GM21786 (cell line): ENCODE results near the gene ARID3A.

ENCODE experiments used
- ATAC-seq: cut with Tn5 transposase; IDR thresholded peaks from one replicate; pipeline ENCODE4 v1.9.1; 2021; ENCODE audit not compliant: unreplicated experiment

The ARID3A gene

GRCh38 chr19:984165-984967, 58.5 kb downstream of the ARID3A start, which contains the start of gene WDR18:
Gene WDR18, plus strand, starts transcription at chr19:984345. Its CDS starts 9 bp downstream, at chr19:984354.
- no peak for ATAC-seq

DNA sequence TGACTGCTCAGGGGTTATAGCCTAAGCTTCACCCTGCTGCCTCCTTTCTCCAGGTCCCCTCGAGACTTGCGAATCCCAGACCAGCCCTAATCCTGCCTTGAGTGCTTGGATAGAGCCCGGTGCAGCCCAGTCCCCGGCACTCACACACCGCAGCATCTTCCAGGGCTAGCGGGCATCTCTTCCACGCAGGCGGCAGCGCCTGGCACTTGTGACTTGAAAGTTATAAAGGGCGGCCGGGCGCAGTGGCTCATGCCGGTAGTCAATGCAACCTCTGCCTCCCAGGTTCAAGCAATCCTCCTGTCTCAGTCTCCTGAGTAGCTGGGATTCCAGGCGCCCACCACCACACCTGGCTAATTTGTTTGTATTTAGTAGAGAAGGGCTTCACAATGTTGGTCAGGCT, 60.2 kb downstream of the ARID3A start:
- no peak for ATAC-seq

DNA sequence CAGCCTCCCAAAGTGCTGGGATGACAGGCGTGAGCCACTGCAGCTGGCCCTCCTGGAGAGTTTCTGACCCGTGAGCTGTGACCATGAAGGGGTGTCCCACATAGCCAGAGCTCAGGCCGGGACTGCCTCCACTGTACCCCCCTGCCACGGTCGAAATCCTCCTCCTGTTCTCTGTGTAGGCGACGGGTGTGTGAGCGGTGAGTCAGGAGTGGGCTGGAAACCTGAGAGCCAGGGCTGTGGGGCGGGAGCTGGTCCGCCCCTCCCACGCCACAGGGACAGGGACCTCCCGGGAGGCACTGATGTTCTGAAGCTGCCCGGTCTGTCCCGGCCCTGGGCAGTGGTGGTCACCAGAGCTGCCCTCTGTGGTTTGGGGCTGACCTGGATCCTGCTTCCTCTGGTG, 62.2 kb downstream of the ARID3A start:
- ATAC-seq = no peak

GRCh38 chr19:988510-988909, 62.7 kb downstream of the ARID3A start:
- no peak for ATAC-seq

GRCh38 chr19:989381-990081, 63.7 kb downstream of the ARID3A start:
- ATAC-seq = no peak

DNA sequence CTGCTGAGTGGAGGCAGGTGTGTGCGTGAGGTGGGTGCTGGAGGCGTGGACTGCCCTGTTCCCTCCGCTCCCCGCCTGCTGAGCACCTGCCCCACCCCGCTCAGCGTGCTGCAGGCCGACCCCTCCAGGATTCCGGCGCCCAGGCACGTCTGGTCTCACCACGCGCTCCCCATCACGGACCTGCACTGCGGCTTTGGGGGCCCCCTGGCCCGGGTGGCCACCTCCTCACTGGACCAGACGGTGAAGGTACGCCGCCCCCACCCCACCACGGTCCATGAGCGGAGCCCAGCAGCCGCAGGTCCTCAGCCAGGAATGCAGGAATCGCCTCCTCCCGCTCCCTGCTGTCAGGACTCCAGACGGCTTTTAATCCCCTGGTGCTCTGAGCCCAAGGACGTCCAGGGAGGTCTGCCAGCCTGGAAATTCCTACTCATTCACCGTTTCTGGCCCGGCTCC, 64.3 kb downstream of the ARID3A start:
- ATAC-seq = no peak

DNA sequence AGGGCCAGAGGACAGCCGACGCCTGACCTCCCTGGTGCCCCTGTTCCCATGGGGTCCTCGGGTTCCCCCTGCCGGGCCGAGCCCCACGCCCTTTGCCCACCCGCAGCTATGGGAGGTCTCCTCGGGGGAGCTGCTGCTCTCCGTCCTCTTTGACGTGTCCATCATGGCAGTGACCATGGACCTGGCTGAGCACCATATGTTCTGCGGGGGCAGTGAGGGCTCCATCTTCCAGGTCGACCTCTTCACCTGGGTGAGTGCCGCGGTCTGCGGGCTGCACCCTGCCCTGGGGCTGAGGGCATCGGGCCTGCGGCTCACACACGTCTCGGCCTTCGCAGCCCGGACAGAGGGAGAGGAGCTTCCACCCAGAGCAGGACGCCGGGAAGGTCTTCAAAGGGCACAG, 64.9 kb downstream of the ARID3A start:
- no peak for ATAC-seq

DNA sequence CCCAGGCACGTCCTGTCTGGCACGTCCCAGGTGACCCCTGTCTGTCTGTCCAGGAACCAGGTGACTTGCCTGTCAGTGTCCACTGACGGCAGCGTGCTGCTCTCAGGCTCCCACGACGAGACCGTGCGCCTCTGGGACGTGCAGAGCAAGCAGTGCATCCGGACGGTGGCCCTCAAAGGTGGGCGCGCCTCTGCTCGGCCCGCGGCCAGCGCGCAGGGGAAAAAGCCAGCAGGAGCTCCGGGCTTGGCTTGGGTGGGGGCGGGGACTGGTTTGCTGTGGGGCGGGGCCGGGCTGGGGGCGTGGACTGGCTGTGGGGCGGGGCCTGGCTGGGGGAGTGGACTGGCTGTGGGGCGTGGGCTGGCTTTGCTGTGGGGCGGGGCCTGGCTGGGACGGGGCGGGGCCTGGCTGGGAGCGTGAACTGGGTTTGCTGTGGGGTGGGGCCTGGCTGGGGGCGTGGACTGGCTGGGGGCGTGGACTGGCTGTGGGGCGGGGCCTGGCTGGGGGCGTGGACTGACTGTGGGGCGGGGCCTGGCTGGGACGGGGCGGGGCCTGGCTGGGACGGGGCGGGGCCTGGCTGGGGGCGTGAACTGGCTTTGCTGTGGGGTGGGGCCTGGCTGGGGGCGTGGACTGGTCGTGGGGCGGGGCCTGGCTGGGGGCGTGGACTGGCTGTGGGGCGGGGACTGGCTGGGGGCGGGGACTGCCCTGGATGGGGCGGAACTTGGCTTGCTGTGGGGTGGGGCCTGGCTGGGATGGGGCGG, 65.5 kb downstream of the ARID3A start:
- no peak for ATAC-seq

- ATAC-seq = no peak
These were observed 66.3 kb downstream of the ARID3A start for GRCh38 chr19:991932-992669.

GRCh38 chr19:992670-993055, 66.8 kb downstream of the ARID3A start:
- ATAC-seq = no peak

GRCh38 chr19:993361-993830, 67.6 kb downstream of the ARID3A start:
- ATAC-seq = no peak

GRCh38 chr19:993831-994393, 68.1 kb downstream of the ARID3A start:
- ATAC-seq = no peak

GRCh38 chr19:994516-994915, 68.7 kb downstream of the ARID3A start:
- no peak for ATAC-seq

DNA sequence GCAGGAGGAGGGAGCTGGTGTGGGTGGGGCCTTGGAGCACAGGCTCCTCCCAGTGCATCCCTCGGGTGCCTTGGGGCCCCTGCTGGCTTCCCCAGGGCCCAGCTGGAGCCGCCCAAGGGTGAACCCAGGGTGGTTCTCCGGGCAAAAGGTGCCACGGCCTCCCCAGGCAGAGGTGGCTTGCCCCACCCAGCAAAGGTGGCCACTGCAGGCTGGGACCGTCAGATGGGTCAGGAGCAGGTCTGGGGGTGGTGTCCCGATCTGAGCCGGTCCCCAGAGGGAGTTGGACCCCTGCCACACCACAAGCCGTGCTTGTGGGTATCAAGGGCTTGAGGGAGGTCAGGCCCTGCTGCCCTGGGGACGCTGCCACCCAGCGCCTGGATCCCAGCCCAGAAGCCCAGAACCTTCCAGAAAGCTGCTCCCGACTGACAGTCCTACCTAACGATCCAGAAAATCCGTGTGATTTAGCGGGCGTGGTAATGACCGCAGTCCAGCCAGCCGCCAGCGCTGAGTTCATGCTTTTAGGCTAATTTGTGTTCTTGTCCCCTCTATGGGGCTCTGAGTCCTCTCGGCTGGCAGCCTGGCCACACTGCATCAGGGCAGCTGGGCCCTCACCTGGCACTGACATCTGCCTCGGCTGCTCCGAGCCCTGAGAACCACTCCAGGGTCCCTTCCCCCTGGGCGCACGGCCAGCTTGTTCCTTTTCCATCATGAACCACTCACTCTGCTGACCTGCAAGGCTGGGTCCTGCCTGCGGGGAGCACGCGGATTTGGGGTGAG, 69.4 kb downstream of the ARID3A start:
- no peak for ATAC-seq

- no peak for ATAC-seq
These were observed 70.4 kb downstream of the ARID3A start for GRCh38 chr19:996051-996838.

DNA sequence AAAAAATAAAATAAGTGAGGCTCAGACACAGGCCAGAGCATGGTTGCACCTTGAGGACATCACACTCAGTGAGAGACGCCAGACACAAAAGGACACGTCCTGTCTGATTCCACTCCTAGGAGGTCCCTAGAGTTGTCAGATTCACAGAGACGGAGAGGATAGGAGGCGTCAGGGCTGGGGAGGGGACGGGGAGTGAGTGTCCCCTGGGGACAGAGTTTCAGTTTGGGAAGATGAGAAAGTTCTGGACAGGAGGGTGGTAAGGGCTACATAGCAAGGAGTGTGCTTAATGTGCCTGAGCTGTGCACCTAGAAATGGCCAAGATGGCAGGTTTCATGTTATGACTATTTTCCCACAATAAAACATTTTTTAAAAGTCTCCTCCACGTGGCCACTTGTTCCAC, 72.2 kb downstream of the ARID3A start:
- no peak for ATAC-seq

- ATAC-seq = no peak
These were observed 73.5 kb downstream of the ARID3A start for GRCh38 chr19:999379-999719.

DNA sequence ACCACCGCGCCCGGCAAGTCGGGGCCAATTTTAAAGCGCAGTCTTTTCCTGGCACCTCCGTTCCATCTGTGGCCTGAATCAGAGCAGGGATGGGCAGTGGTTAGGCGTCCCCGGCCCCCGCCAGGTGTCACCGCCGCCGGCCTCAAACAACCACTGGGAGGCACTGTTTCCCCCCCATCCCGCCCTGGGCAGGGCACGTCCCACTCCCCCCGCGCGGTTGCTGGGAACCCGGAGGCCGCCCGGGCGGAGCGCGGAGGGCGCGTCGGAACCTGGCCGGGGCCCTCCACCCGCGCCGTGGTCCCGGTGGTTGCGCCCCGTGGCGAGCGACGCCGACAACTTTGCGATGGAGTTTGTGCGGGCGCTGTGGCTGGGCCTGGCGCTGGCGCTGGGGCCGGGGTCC, 74.3 kb downstream of the ARID3A start, which contains the start of gene GRIN3B:
TSS of gene GRIN3B (plus strand) at position 325 of the 400 bp plus-strand sequence. CDS start at position 344, 19 bp downstream.
- no peak for ATAC-seq
